MCF 10A (cell line): ENCODE data around the gene SERINC5. TPM values are rescaled to one million over a fixed set of nuclear protein-coding genes. Genes with fewer than 3 reads are reported as not detected.

Experiments used
- BruUV-seq: library from RNA; stranded (reverse); fragments of 400-500 nt; replicated peaks from 2 replicates; lab custom pipeline; 2021; lab: Mats Ljungman, UMichigan
- CTCF ChIA-PET: fragments of 300-600 bp; sonication (Branson Sonifier 250); formaldehyde crosslinking; extraction: SDS; loops from one replicate; lab custom pipeline; 2021; ENCODE audit warnings: antibody characterized with exemption, inconsistent platforms; lab: Yijun Ruan, JAX
- POLR2A ChIA-PET: fragments of 300-600, 350-650 bp; sonication (Branson Sonifier 250); formaldehyde crosslinking; extraction: SDS; loops from one replicate; lab custom pipeline; 2020; ENCODE audit warnings: antibody characterized with exemption, inconsistent platforms; lab: Yijun Ruan, JAX
- DNase-seq: peaks from one replicate; pipeline ENCODE4 v3.0.0-alpha.2; 2018; ENCODE audit not compliant: unreplicated experiment
- H3K27ac Mint-ChIP-seq: one replicate; pipeline ENCODE4 v1.8.0; 2022; ENCODE audit warnings: mild to moderate bottlenecking, low read depth, mixed read lengths; ENCODE audit not compliant: unreplicated experiment
- H3K27me3 Mint-ChIP-seq: one replicate; pipeline ENCODE4 v1.8.0; 2022; ENCODE audit warnings: mixed read lengths; ENCODE audit not compliant: insufficient read depth, unreplicated experiment
- H3K36me3 Mint-ChIP-seq: one replicate; pipeline ENCODE4 v1.8.0; 2022; ENCODE audit warnings: mild to moderate bottlenecking, moderate library complexity, mixed read lengths; ENCODE audit not compliant: insufficient read depth, unreplicated experiment
- H3K4me1 Mint-ChIP-seq: one replicate; pipeline ENCODE4 v1.8.0; 2022; ENCODE audit warnings: mixed read lengths; ENCODE audit not compliant: insufficient read depth, unreplicated experiment
- H3K4me3 Mint-ChIP-seq: one replicate; pipeline ENCODE4 v1.8.0; 2022; ENCODE audit warnings: mild to moderate bottlenecking, moderate library complexity, mixed read lengths; ENCODE audit not compliant: unreplicated experiment
- H3K9me3 Mint-ChIP-seq: one replicate; pipeline ENCODE4 v1.8.0; 2022; ENCODE audit warnings: mixed read lengths; ENCODE audit not compliant: unreplicated experiment
- intact Hi-C: fragments of 100-400 bp; cut with micrococcal nuclease; formaldehyde crosslinking; loops from 2 replicates; pipeline ENCODE4 v1.14.1; 2022
- total RNA-seq: library from RNA; stranded (reverse); gene quantifications from 2 replicates; pipeline ENCODE4 v1.2.3, GENCODE V29; 2022
- TF ChIP-seq, protein P1 (sequence below): fragments of 200-600 bp; IDR thresholded peaks from one replicate; pipeline ENCODE4 v1.8.0; 2022; ENCODE audit warnings: antibody characterized with exemption, mild to moderate bottlenecking; ENCODE audit not compliant: unreplicated experiment

SERINC5 gene
- total RNA-seq, 1 experiment from 2014 or later = 17.1 TPM

DNA sequence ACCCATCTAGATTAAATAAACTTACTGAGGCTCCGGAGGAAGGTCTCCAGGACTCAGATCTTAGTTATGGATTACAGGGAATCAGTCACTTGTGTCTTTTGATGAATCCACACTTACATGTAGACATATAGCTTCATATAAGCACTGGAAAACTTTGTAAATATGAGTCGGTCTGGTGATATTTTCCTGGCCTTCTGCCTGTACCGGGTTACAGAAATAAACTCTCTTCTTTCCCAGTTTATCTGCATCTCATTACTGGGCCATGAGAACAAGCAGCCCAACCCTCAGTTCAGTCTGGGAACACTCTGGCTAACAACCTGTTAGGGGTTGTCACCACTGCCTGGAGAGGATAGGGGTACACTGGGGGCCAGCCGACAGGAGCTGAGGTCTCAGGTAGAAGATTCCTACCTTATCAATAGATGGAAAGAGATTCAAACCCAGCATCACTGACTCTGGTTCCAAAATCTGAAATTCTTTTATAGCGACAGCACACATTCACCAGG is 161.6 kb downstream of the SERINC5 start:
- no peak for DNase-seq
- POLR2A ChIA-PET = no interaction called here
- intact Hi-C loops = loop anchor here (5.0 kb wide), 1 partner anchor 163 kb away; the partner anchor contains the start of gene SERINC5
- H3K9me3 Mint-ChIP-seq = no peaks in the 10 kb centered on the region
- H3K4me1 Mint-ChIP-seq = no peaks in the 10 kb centered on the region
- CTCF ChIA-PET = interaction anchor here (0.9 to 14.4 kb wide), 3 partner anchors 11 to 213 kb away, joined by 3 to 304 read pairs (median 5); no protein-coding TSS in a partner anchor
- no TSS peak for BruUV-seq
- TF ChIP-seq, protein P1, sequence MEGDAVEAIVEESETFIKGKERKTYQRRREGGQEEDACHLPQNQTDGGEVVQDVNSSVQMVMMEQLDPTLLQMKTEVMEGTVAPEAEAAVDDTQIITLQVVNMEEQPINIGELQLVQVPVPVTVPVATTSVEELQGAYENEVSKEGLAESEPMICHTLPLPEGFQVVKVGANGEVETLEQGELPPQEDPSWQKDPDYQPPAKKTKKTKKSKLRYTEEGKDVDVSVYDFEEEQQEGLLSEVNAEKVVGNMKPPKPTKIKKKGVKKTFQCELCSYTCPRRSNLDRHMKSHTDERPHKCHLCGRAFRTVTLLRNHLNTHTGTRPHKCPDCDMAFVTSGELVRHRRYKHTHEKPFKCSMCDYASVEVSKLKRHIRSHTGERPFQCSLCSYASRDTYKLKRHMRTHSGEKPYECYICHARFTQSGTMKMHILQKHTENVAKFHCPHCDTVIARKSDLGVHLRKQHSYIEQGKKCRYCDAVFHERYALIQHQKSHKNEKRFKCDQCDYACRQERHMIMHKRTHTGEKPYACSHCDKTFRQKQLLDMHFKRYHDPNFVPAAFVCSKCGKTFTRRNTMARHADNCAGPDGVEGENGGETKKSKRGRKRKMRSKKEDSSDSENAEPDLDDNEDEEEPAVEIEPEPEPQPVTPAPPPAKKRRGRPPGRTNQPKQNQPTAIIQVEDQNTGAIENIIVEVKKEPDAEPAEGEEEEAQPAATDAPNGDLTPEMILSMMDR = no peak
- H3K27ac Mint-ChIP-seq = no peak overlapping the region
- H3K36me3 Mint-ChIP-seq = no peaks in the 10 kb centered on the region
- H3K4me3 Mint-ChIP-seq = no peak overlapping the region
- H3K27me3 Mint-ChIP-seq = no peaks in the 10 kb centered on the region

DNA sequence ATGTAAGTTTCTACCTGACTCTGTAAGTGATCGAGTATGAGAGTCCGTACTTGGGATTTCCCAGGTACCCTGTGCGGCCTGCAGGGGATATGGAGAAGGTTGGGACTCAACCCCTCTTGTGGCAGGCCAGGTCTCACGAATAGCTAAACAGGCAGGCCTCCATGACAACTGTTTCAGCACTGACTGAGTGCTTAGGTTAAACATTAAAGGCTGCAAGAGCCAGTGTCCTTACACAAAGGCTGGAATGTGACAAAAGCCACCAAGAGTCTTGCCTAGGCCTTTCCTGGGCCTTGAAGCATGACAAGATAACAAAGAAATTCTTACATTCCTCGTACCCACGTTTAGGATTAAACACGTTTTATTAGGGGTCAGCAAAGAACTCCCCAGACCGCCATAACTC is 162.1 kb downstream of the SERINC5 start:
- no peak overlapping the region for H3K27ac Mint-ChIP-seq
- no peak overlapping the region for H3K4me3 Mint-ChIP-seq
- ChIA-PET POLR2A (no interaction called here), CTCF (interaction anchor here (0.9 to 14.4 kb wide), 3 partner anchors 10 to 214 kb away, joined by 3 to 304 read pairs (median 5); no protein-coding TSS in a partner anchor)
- no peaks in the 10 kb centered on the region for H3K36me3 Mint-ChIP-seq
- BruUV-seq = no TSS peak
- no peaks in the 10 kb centered on the region for H3K4me1 Mint-ChIP-seq
- no peak for DNase-seq
- no peaks in the 10 kb centered on the region for H3K9me3 Mint-ChIP-seq
- no peaks in the 10 kb centered on the region for H3K27me3 Mint-ChIP-seq
- intact Hi-C loops = loop anchor here (5.0 kb wide), 1 partner anchor 164 kb away; the partner anchor contains the start of gene SERINC5
- TF ChIP-seq, protein P1 = no peak

DNA sequence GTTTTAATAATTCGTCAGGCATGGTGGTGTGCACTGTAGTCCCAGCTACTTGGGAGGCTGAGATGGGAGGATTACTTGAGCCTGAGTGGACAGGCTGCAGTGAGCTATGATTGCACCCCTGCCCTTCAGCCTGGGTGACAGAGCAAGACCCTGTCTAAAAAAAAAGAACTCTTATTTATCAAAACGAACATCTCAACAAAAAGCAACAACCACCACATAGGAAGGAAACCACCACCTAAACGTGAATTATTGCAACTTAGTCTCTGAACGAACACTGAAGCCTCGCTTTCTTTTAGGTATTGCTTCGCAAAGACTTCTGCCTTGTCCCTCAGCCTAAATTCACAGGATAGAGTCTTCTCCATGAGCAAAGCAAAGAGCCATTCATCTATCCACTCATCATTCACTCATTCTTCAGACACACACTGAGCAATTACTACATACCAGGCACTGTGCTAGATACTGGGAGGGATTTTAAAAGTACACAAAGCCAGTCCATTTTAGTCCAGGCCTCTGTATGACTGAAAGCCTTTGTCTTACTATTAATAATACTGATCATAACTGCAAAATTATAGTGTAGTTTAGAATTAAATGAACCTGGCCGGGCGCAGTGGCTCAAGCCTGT is 163.3 kb downstream of the SERINC5 start:
- H3K4me3 Mint-ChIP-seq = no peak overlapping the region

More for the DNA sequence above, 163.3 kb downstream of the SERINC5 start:
- TF ChIP-seq, protein P1 = no peak
- no peak for DNase-seq
- BruUV-seq = no TSS peak
- H3K4me1 Mint-ChIP-seq = no peaks in the 10 kb centered on the region
- no peaks in the 10 kb centered on the region for H3K9me3 Mint-ChIP-seq
- POLR2A ChIA-PET = interaction anchor here (0.9 to 1.2 kb wide), 2 partner anchors 162 to 213 kb away, joined by 3 to 4 read pairs; no protein-coding TSS in a partner anchor
- H3K27ac Mint-ChIP-seq = no peak overlapping the region
- H3K36me3 Mint-ChIP-seq = no peaks in the 10 kb centered on the region
- no peaks in the 10 kb centered on the region for H3K27me3 Mint-ChIP-seq
- CTCF ChIA-PET = interaction anchor here (0.6 to 14.4 kb wide), 30 partner anchors 8 to 591 kb away, joined by 3 to 304 read pairs (median 4); no protein-coding TSS in a partner anchor
- intact Hi-C loops = loop anchor here (5.0 kb wide), 1 partner anchor 165 kb away; the partner anchor contains the start of gene SERINC5
